Left renal cortex interstitium (tissue), 4 donors: Measurements from ENCODE around the gene FRMPD4. TPM values are rescaled to one million over a fixed set of nuclear protein-coding genes. Genes with fewer than 3 reads are reported as not detected.

Source experiments
- DNase-seq, 4 donors: peaks; one replicate each; pipeline ENCODE4 v3.0.0-alpha.2; 2013; ENCODE audit warnings: low read depth in 4 of 4, low spot score in 2 of 4, missing footprints in 1 of 4
- polyA plus RNA-seq, 4 donors: library from polyadenylated mRNA; unstranded; fragments of 120-200 nt; gene quantifications; one replicate each; pipeline ENCODE4 v1.2.1, GENCODE V29; 2013; ENCODE audit not compliant: insufficient read length in 4 of 4

Gene FRMPD4
- polyA plus RNA-seq, 4 donors, result 0.12 to 0.18 (median 0.15) TPM

- no peak for DNase-seq
These were observed 283.6 kb downstream of the FRMPD4 start for GRCh38 chrX:12421918-12422317.

DNA sequence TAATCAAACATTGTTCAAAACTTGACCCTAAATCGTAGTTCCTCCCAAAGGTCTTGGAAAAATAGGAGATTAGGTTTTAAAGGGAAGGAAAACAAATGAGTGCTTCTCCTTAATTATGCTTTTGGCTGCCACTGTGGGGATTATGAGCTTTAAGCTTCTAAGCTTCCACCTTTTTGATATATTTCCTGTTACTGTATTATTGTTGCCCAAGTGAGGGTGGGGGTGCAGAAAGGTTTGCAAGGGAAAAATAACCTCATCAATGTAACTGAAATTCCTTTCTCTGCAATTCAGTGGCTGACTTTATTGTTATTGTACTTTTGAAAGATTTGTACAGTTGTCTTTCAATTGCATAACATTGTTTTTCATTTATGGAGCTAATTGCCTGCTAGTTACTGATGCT lies 285.1 kb downstream of the FRMPD4 start:
- DNase-seq, result no peak

DNA sequence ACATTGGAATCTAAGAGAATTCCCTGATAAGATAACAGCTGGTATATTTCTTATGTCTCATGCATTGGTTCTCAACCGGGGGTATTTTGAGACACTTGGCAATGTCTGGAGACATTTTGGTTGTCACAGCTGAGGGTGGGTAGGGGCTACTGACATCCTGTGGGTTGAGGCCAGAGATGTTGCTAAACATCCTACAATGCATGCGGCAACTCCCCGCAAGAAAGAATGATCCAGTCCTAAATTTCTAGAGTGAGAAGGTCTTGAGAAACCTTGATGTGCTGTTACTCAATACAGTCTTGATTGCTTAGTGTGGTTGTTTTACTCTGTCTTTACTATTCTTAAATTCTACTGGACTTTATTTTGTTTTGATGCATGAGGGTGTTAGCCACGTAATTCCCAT lies 287.2 kb downstream of the FRMPD4 start:
- no peak for DNase-seq

- no peak for DNase-seq
These were observed 288.1 kb downstream of the FRMPD4 start for GRCh38 chrX:12426420-12426819.

DNA sequence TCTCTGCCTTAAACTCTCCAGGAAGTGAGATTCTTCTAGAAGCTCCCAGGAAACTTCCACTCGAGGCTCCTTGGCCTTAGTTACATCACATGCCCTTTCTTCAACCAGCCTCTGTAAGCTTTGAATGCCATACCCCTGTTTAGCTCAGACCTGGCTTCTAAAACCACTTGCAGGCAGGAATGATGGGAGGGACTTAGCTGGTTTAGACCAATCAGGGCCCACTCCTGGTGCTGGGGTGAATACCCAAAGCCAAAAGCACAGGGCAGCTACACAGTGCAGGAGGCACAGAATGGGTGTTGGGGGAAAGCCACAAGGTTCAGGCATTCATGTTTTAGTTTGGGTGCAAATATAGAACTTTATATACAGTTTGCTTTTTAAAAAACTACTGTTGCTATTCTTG lies 296.2 kb downstream of the FRMPD4 start:
- DNase-seq, result no peak

- no peak for DNase-seq
These were observed 301.1 kb downstream of the FRMPD4 start for GRCh38 chrX:12439416-12439815.

GRCh38 chrX:12440246-12440645 lies 302.0 kb downstream of the FRMPD4 start:
- no peak for DNase-seq

GRCh38 chrX:12441381-12442128 lies 303.3 kb downstream of the FRMPD4 start:
- DNase-seq, result no peak

- DNase-seq, result no peak
These were observed 305.3 kb downstream of the FRMPD4 start for GRCh38 chrX:12443534-12444098.

GRCh38 chrX:12446342-12447075 lies 308.2 kb downstream of the FRMPD4 start:
- no peak for DNase-seq

DNA sequence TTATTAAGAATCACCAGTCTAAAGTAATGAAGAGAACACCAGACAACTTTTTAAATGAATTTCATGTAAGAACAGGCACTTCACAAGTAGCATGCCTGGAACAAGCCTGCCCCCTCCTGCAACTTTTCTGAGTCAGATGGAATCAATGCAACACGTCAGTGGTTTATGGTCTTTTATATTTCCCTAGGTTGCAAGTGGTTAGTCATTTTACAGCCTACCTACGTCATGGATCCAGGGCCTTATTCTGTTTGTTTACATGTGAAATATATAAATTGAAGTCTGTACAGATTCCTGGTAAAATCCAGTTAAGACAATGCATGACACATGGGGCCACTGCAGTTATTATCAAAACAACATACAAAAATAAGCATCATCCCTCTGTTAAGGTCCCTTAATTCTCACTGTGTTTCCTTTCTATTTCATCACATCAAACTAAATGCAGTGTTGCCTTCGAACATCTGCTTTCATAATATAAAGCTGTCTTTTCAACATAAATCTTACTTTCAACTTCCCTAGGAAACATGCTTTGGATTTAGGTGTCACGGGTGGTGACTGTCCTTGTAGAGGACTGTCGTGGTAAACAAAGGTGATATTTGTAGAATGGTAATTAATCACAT lies 309.3 kb downstream of the FRMPD4 start:
- DNase-seq, result no peak

DNA sequence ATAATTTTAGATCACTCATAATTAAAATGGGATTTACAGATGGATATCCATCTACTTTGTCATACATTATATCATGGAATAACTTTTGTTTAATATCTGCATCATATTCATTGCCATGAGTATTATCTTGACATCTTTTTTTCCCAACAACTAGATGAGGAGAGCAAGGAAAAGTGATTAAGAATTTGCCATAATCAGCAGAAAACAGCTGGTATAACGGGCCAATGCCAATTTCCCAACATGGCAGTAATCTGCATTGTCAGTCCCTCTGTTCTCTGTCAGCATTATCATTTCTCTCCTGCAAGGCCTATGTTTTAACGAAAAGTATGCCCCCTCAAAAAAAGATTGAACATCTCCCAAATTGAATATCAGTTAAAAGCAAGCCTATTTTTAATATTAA lies 314.0 kb downstream of the FRMPD4 start:
- DNase-seq, result no peak

DNA sequence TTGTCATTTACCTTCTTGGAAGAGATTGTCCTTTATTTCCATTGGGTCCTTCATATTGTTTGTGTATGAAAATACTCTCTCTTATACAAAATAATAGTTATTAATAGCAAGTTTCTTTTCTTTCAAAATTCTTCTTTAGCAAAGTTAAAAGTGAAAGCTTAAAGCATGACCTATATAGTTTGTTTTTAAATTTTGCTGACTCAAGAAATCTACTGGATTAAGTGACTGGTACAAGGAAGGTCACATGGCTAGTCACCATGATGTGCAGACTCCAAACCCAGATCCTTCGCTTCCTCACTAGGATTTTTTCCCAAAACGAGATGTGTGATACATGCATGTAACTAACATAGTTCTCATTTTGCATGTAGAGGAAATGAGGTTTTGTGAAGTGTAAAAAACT lies 322.7 kb downstream of the FRMPD4 start:
- DNase-seq, result no peak

DNA sequence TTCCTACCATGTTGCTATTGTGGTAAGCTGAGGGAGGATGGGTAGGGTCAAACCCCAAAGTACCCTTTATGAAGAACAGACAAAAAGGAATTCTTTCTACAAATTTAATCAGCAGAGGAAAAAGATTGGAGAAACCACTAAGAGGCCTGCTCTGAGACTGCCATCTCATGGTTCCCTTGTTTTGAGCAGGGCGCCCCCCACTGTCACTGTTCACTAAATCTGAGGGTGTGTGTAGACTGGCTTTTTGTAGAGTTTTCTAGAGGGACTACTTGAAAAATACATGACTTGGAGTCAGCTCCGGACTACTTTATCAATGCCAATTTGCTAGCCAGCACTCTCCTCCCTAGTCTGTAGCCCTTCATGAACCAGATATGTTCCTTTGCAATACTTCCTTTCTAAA lies 324.8 kb downstream of the FRMPD4 start:
- no peak for DNase-seq

DNA sequence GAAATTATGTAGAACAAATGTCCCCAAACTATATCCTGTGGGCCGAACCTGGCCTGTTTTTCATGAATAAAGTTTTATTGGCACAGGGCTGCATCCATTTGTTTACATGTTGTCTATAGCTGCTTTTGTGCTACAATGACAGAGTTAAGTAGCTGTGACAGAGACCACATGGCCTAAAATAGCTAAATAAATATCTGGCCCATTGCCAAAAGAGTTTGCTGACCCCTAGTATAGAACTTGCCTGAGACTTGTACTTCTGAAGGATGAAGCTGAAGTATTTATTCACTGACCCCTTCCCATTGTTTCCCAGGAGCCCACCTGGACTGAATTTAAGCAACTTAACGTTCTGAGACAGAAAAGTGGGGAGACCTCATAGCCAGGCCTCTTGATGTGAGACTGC lies 325.6 kb downstream of the FRMPD4 start:
- DNase-seq, result no peak

- DNase-seq, result no peak
These were observed 329.0 kb downstream of the FRMPD4 start for GRCh38 chrX:12467321-12467720.

DNA sequence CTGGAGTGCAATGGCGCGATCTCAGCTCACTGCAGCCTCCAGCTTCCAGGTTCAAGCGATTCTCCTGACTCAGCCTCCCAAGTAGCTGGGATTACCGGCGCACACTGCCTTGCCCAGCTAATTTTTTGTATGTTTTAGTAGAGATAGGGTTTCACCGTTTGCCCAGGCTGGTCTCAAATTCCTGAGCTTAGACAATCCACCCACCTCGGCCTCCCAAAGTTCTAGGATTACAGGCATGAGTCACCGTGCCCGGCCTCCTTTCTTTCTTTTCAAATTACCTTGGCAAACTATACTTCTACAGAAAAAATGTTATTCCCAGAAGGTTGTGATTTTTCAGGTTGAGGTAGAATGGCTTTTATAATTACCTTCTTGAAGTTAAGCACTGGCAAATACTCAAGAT lies 331.0 kb downstream of the FRMPD4 start:
- no peak for DNase-seq

GRCh38 chrX:12471061-12471460 lies 332.8 kb downstream of the FRMPD4 start:
- no peak for DNase-seq

- no peak for DNase-seq
These were observed 342.7 kb downstream of the FRMPD4 start for GRCh38 chrX:12480956-12481355.

DNA sequence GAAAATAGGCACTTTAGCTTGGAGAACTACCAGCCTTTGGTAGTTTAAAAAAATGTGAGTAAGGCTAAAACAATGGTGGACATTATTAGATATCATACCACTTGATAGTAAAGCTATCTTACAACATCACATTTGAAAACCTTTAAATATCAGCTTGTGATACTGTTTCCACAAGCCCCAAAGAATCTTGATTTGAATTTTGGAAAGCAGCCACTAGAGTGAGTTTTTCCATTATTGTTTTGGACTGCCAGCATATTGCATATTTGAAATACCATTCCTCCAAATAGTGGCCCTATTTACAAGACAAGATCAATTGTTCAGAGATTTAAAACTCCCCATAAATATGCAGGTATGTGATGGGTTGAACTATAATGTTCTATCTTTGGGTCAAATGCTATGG lies 349.9 kb downstream of the FRMPD4 start:
- no peak for DNase-seq

DNA sequence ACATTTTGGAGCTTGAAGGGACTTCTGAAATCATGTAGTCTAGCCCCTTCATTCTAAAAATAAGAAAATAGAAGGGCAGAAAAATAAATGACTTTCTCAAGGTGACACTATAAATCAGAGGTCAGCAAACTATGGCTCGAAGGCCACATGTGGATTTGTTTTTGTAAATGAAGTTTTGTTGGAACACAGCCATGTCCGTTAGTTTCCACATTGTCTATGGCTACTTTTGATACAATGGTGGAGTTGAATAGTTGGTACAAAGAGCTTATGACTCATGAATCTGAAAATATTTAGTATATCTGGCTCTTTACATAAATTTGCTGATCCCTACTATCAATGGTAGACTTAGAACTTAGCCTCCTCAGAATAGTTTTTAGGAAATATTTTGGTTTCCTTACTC lies 350.5 kb downstream of the FRMPD4 start:
- DNase-seq, result no peak

DNA sequence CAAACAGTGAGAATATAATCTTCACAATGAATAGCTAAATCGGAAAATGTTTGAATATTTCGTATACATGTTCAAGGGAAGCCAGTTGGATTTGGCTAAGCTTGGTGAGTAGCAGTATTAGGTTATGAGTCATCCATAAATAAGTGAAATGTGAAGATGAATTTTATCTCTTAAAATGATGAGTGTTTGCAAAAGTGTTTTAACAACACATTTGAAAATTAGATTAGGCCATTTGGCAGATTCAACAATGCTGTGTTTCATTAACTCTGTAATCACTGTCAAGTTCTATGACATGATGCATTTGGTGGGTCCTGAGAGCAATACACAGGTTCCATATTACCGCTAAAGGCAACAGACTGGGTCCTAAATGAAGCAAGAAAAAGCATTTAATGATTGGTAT lies 351.1 kb downstream of the FRMPD4 start:
- no peak for DNase-seq
